Keratinocyte (primary cell): Measurements from ENCODE around the gene RNF144A. TPM values are rescaled to one million over a fixed set of nuclear protein-coding genes. Genes with fewer than 3 reads are reported as not detected.

Experiments used
- DNase-seq: peaks from one replicate; pipeline ENCODE4 v3.0.0-alpha.2; 2011; ENCODE audit warnings: low read depth, missing footprints, low spot score
- FAIRE-seq: peaks from 2 replicates; lab custom pipeline; 2011; peaks lifted over from hg19 to GRCh38; lab: Jason Lieb, UNC
- H2AFZ ChIP-seq: 2 replicates; pipeline ENCODE4 v1.6.0; 2012; ENCODE audit warnings: low read length, control low read depth, inconsistent platforms; ENCODE audit not compliant: control insufficient read depth
- H3K27ac ChIP-seq: 2 replicates; pipeline ENCODE4 v1.5.1; 2011; ENCODE audit warnings: low read length; ENCODE audit not compliant: control insufficient read depth, insufficient read depth
- H3K27me3 ChIP-seq: 3 replicates; pipeline ENCODE4 v1.6.0; 2011; ENCODE audit warnings: low read length; ENCODE audit not compliant: control insufficient read depth, insufficient read depth; ENCODE audit errors: extremely low read depth
- H3K36me3 ChIP-seq, 2 experiments: 2 replicates in 1 of 2; 3 replicates in 1 of 2; pipeline ENCODE4 v1.5.1; 2011; ENCODE audit warnings: low read length in 2 of 2, mild to moderate bottlenecking in 1 of 2; ENCODE audit not compliant: control insufficient read depth in 2 of 2, insufficient read depth in 2 of 2; ENCODE audit errors: extremely low read depth in 1 of 2
- H3K4me1 ChIP-seq: 3 replicates; pipeline ENCODE4 v1.5.1; 2011; ENCODE audit warnings: low read length; ENCODE audit not compliant: control insufficient read depth, insufficient read depth; ENCODE audit errors: extremely low read depth
- H3K4me2 ChIP-seq: 3 replicates; pipeline ENCODE4 v1.6.0; 2011; ENCODE audit warnings: low read depth, low read length; ENCODE audit not compliant: control insufficient read depth, insufficient read depth; ENCODE audit errors: extremely low read depth
- H3K4me3 ChIP-seq, 3 experiments: fragments of 200-600 bp in 1 of 3; sonication (generic) in 1 of 3; 2 replicates in 2 of 3; 3 replicates in 1 of 3; pipeline ENCODE4 v1.5.1; 2011 to 2016; ENCODE audit warnings: low read length in 3 of 3, mild to moderate bottlenecking in 3 of 3, control low read depth in 2 of 3, inconsistent platforms in 1 of 3, low read depth in 1 of 3, mixed read lengths in 1 of 3, mixed run types in 1 of 3, moderate library complexity in 1 of 3; ENCODE audit not compliant: control insufficient read depth in 2 of 3, insufficient read depth in 2 of 3; ENCODE audit errors: extremely low read depth in 1 of 3
- H3K79me2 ChIP-seq: 2 replicates; pipeline ENCODE4 v1.6.0; 2012; ENCODE audit warnings: low read length; ENCODE audit not compliant: control insufficient read depth, insufficient read depth
- H3K9ac ChIP-seq: 3 replicates; pipeline ENCODE4 v1.6.0; 2011; ENCODE audit warnings: low read length; ENCODE audit not compliant: control insufficient read depth, insufficient read depth; ENCODE audit errors: extremely low read depth
- H3K9me1 ChIP-seq: 3 replicates; pipeline ENCODE4 v1.6.0; 2011; ENCODE audit warnings: low read length; ENCODE audit not compliant: control insufficient read depth, insufficient read depth; ENCODE audit errors: extremely low read depth
- H3K9me3 ChIP-seq: 2 replicates; pipeline ENCODE4 v1.5.1; 2012; ENCODE audit warnings: low read depth, low read length; ENCODE audit not compliant: control insufficient read depth
- H4K20me1 ChIP-seq: 3 replicates; pipeline ENCODE4 v1.6.0; 2011; ENCODE audit warnings: low read length; ENCODE audit not compliant: control insufficient read depth, insufficient read depth; ENCODE audit errors: extremely low read depth
- EZH2 ChIP-seq: IDR thresholded peaks from one replicate; pipeline ENCODE4 v1.6.1; 2012; ENCODE audit warnings: inconsistent platforms, mild to moderate bottlenecking, low read length, moderate library complexity
- dilution Hi-C: fragments of 300-500 bp; cut with MboI; formaldehyde crosslinking; loops from one replicate; pipeline ENCODE4 v1.7.0; 2020; ENCODE audit warnings: low sequenced_read_pairs; ENCODE audit not compliant: extremely low pct_ligation_motif_present
- polyA plus RNA-seq, 5 experiments: library from polyadenylated mRNA; depleted of rRNA in 3 of 5; stranded (reverse) in 3 of 5; stranded (forward) in 1 of 5; unstranded in 1 of 5; fragments of >200 nt; gene quantifications; 1 replicate in 1 of 5; 2 replicates in 3 of 5; 3 replicates in 1 of 5; pipeline versions ENCODE4 v1.2.1 to v1.2.3, GENCODE V29; 2011 to 2012; ENCODE audit warnings: missing spikeins in 2 of 5, low read depth in 1 of 5, low replicate concordance in 1 of 5
- TF ChIP-seq, protein P1 (sequence below), 3 experiments: IDR thresholded peaks in 1 of 3; conservative IDR thresholded peaks in 1 of 3; optimal IDR thresholded peaks in 1 of 3; 2 replicates in 2 of 3; 3 replicates in 1 of 3; pipeline versions ENCODE3 to v1.5.1; 2011; ENCODE audit warnings: low read length in 3 of 3, mild to moderate bottlenecking in 3 of 3, moderate library complexity in 2 of 3, control low read depth in 1 of 3, inconsistent platforms in 1 of 3; ENCODE audit not compliant: insufficient read depth in 2 of 3; ENCODE audit errors: extremely low read depth in 1 of 3

The RNF144A gene
- polyA plus RNA-seq, 1 donor (not counting 4 experiments of a cell fraction or from before 2014, with no cell fraction given): 1.4 TPM

GRCh38 chr2:6948677-6949351 is 31.6 kb downstream of the RNF144A start:
- Histone ChIP-seq H3K36me3 (no peaks in the 10 kb centered on the region), H3K27me3 (no peaks in the 10 kb centered on the region), H4K20me1 (no peaks in the 10 kb centered on the region), H2AFZ (no peak overlapping the region), H3K4me1 (no peaks in the 10 kb centered on the region), H3K9me1 (no peaks in the 10 kb centered on the region), H3K27ac (no peak overlapping the region), H3K79me2 (no peaks in the 10 kb centered on the region), H3K9ac (no peak overlapping the region), H3K4me3 (no peak overlapping the region), H3K4me2 (no peak overlapping the region), H3K9me3 (no peaks in the 10 kb centered on the region)
- TF ChIP-seq EZH2: no peak
- TF ChIP-seq, protein P1, sequence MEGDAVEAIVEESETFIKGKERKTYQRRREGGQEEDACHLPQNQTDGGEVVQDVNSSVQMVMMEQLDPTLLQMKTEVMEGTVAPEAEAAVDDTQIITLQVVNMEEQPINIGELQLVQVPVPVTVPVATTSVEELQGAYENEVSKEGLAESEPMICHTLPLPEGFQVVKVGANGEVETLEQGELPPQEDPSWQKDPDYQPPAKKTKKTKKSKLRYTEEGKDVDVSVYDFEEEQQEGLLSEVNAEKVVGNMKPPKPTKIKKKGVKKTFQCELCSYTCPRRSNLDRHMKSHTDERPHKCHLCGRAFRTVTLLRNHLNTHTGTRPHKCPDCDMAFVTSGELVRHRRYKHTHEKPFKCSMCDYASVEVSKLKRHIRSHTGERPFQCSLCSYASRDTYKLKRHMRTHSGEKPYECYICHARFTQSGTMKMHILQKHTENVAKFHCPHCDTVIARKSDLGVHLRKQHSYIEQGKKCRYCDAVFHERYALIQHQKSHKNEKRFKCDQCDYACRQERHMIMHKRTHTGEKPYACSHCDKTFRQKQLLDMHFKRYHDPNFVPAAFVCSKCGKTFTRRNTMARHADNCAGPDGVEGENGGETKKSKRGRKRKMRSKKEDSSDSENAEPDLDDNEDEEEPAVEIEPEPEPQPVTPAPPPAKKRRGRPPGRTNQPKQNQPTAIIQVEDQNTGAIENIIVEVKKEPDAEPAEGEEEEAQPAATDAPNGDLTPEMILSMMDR (optimal IDR thresholded peaks at IDR 0.05 in 1 of 3, IDR thresholded peaks at IDR 0.05 in 1 of 3, conservative IDR thresholded peaks at IDR 0.05 in 1 of 3; ENCODE audit: extremely low read depth in 1 of 3, insufficient read depth in 2 of 3, low read length in 3 of 3): no peak
- FAIRE-seq (no peak), DNase-seq (no peak)
- dilution Hi-C loops: no loop called here

GRCh38 chr2:6951046-6951445 is 33.8 kb downstream of the RNF144A start:
- Histone ChIP-seq H3K4me3 (no peak overlapping the region), H3K4me1 (no peaks in the 10 kb centered on the region), H3K9me3 (no peaks in the 10 kb centered on the region), H4K20me1 (no peaks in the 10 kb centered on the region), H2AFZ (no peak overlapping the region), H3K27ac (no peak overlapping the region), H3K9ac (no peak overlapping the region), H3K4me2 (no peak overlapping the region), H3K27me3 (no peaks in the 10 kb centered on the region), H3K36me3 (no peaks in the 10 kb centered on the region), H3K9me1 (no peaks in the 10 kb centered on the region), H3K79me2 (no peaks in the 10 kb centered on the region)
- dilution Hi-C loops: no loop called here
- DNase-seq: no peak
- no peak for TF ChIP-seq EZH2
- TF ChIP-seq, protein P1 (optimal IDR thresholded peaks at IDR 0.05 in 1 of 3, IDR thresholded peaks at IDR 0.05 in 1 of 3, conservative IDR thresholded peaks at IDR 0.05 in 1 of 3; ENCODE audit: extremely low read depth in 1 of 3, insufficient read depth in 2 of 3, low read length in 3 of 3): no peak
- no peak for FAIRE-seq
